HG02759 (cell line): ENCODE results near the gene DGAT2L6.
A peak's percentile ranks its signal among the peaks of the same experiment; 100 is the strongest.

Experiments
- ATAC-seq: cut with Tn5 transposase; IDR thresholded peaks from one replicate; pipeline ENCODE4 v1.9.1; 2021; ENCODE audit warnings: mild to moderate bottlenecking, moderate library complexity; ENCODE audit not compliant: unreplicated experiment

Gene DGAT2L6, protein sequence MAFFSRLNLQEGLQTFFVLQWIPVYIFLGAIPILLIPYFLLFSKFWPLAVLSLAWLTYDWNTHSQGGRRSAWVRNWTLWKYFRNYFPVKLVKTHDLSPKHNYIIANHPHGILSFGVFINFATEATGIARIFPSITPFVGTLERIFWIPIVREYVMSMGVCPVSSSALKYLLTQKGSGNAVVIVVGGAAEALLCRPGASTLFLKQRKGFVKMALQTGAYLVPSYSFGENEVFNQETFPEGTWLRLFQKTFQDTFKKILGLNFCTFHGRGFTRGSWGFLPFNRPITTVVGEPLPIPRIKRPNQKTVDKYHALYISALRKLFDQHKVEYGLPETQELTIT

GRCh38 chrX:70176938-70177533 is at the start of gene DGAT2L6:
Gene DGAT2L6 (plus strand): TSS chrX:70177483. CDS start chrX:70177583, 100 bp downstream.
- peak; percentile 69 for ATAC-seq

GRCh38 chrX:70128071-70128470 is 49.2 kb upstream of the DGAT2L6 start:
- no peak for ATAC-seq

GRCh38 chrX:70129816-70130215 is 47.5 kb upstream of the DGAT2L6 start:
- no peak for ATAC-seq

DNA sequence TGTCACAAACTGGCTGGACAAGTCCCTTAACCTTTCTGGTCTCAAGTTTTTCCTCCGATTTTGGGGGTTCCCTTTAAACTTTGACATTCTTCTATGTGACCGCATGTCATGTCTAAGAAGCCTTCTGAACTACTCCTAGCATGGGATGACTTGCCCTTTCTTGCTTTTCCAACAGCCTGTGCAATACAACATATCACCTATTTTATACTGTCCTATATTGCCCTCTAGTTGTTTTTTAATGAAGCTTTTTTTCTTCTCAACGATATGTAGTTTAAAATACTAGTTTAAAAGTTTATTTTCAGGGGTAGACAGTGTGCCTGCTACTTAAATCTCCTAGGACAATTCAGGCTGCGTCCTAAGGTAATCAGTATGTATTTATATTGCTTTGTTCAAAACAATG is 45.1 kb upstream of the DGAT2L6 start:
- no peak for ATAC-seq

GRCh38 chrX:70132877-70133302 is 44.4 kb upstream of the DGAT2L6 start:
- ATAC-seq: peak; percentile 31

GRCh38 chrX:70133303-70134115 is 43.8 kb upstream of the DGAT2L6 start, which contains the start of gene IGBP1:
Gene IGBP1 (plus strand): TSS chrX:70133447. CDS start chrX:70133948, 501 bp downstream.
- peak; percentile 89 for ATAC-seq

DNA sequence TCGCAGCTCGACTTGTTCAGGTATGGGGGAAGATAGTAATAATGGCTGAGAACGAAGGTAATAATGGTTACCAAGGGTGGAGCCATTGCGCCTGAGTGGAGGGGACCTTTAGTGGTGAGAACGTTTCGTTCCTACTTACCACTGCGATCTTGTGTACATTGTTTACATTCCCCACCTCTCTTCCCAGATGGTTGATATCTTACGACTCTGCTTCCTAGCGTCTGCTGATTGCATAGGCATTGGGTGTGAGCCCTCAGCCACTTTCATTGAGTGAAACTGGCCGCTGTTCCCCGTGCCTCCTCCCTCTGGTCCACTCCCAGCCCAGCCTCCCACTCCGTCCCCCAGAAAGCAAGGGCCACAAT is 43.2 kb upstream of the DGAT2L6 start:
- peak; percentile 15 for ATAC-seq

DNA sequence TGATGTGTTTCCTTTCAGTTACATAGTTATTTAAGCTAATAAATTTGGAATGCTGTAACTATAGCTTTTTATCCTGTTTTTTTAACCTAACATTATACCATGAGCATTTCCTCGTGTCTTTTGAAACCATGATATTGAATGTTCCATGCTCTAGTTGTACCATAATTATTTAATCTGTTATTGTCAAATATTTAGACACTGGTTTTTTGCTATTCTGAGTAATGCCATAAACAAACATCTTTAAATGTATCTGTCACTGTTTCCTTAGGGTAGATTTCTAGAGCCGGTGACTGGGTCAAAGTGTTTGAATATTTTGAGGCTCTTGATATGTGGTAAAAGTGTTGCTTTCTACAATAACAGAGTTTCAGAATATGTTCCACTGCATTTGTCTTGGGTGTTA is 38.7 kb upstream of the DGAT2L6 start:
- ATAC-seq: no peak

- ATAC-seq: no peak
Observed at GRCh38 chrX:70139736-70140135, 37.5 kb upstream of the DGAT2L6 start.

DNA sequence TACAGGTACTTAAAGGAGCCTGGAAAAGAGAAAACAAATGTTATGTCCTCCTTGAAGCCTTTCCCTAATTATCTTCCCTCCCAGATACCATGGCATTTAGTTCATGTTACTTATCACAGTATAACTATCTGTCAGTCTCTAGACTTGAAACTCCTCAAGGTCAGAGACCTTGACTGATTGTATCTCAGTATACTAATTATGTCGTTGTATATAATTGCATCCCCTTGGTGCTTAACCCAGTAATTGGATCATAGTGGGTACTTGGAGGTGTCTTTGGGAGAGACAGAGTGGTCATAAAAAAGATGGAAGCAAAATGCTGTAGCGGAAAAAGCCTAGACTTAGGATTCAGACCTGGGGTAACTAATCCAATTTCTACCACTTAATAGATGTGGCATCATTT is 35.9 kb upstream of the DGAT2L6 start:
- ATAC-seq: no peak

DNA sequence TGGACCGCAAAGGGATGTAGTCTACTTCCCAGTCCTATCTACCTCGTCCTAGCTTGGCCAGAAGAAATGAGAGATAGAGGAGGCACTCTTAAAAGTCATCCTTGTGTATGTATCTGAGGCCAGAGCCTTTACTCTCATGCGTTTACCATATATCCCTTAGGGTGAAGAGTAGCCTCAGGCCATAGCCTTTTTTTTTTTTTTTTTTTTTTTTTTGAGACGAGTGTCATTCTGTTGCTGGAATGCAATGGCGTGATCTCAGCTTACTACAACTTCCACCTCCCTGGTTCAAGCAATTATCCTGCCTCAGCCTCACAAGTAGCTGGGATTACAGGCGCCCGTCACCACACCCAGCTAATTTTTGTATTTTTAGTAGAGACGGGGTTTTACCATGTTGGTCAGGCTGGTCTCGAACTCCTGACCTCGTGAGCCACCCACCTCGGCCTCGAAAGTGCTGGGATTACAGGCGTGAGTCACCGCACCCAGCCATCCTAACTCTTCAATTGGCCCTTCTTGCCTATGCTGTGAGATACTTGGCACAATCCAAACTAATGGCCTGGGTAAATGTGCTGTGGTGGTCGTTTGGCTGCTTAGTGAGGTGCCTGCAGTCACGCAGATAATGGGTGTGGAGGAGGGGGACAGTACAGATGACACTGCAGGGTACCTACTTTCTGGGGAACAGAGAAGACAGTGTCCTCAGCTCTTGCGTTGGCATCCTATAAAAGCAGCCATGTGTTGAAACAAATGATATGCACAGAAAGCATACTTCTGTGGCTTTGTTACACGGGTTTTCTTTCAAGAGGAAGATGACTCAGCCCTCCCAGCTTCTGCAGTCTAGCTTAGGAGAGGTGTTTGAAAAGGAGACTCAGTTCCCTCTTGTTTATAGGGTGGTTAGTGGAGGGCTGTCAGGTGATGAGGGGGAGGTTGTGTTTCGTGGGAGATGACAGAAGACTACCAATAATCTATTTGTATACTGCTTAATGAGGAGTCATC is 10.4 kb upstream of the DGAT2L6 start:
- no peak for ATAC-seq

DNA sequence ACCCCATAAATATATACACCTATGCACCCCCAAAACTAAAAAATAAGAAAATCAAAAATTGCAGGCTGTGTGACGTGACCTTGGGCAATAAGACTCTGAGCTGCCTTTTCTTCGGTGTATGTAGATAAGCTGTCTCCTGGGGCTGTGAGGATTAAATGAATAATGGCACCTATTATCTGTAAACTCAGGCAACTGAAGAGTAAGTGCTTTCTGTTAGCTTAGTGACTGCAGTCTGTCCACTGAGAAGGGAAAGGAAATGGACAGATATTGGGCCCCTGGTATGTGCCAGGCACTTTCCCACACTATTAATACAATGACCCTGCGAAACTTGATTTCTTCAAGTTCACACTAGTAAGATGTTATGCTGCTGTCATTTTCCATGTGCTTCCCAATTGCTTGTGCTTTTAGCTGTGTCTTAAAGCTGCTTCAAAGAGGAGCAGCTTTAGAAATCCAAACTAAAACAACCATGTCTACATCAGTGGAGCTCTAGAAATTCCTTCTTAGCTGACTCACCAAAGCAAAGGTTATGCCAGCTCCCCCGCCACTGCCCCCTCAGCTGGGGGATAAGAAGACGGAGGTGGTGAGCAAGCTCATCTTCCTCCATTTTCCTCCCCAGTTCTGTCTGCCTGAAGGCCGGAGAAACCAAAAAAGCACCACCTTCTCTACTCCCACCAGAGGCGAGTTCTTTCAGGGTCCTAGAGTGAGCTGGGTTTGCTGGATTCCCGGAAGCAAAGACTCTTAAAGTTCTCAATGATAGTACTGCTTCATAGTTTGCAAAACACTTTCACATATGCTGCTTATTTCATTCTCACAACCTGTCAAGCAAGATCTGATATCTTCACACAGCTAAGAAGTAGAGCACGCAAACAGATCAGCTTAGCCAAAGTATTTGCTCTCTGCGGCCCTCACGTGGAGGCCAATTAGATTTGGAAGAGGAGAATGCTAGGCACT is 8.8 kb upstream of the DGAT2L6 start:
- ATAC-seq: no peak

DNA sequence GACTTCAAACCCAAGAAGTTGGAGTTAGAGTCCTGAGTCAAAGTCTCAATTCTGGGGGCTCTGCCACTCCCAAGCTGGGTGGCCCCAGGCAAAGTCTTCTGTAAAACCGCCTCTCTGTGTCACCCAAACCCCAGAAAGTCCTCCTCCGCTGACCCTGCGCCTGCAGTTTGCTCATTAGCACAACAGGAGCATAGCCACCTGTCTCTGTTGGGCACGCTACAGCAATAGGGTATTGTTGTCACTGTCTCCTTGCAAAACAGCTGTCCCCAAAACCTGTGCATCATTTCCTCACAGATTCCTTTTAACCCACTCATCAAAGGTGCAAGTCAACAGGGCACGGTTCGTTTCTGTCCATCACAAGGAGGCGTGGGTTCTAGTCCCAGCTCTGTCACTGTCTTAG is 8.0 kb upstream of the DGAT2L6 start:
- no peak for ATAC-seq

- ATAC-seq: no peak
Observed at GRCh38 chrX:70171624-70172023, 5.7 kb upstream of the DGAT2L6 start.

- no peak for ATAC-seq
Observed at GRCh38 chrX:70172221-70172620, 5.1 kb upstream of the DGAT2L6 start.

DNA sequence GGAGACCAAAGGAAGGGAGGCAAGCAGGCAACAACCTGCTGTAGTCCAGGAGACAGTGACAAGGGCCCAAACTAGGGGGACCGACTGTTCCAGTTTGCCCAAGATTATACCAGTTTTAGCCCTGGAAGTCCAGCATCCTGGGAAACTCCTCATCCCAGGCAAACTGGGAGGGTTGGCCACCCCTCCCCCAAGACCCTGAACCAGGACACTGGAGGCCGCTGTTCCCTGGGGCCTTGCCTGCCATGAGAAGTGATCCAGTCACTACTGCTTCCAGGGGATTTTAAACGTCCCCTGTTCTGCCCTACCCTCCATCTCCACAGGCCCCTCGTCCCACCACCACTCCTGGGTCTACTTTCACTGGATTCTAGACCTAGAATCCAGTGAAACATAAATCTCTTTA is 4.3 kb upstream of the DGAT2L6 start:
- ATAC-seq: no peak

- no peak for ATAC-seq
Observed at GRCh38 chrX:70174754-70175153, 2.5 kb upstream of the DGAT2L6 start.

DNA sequence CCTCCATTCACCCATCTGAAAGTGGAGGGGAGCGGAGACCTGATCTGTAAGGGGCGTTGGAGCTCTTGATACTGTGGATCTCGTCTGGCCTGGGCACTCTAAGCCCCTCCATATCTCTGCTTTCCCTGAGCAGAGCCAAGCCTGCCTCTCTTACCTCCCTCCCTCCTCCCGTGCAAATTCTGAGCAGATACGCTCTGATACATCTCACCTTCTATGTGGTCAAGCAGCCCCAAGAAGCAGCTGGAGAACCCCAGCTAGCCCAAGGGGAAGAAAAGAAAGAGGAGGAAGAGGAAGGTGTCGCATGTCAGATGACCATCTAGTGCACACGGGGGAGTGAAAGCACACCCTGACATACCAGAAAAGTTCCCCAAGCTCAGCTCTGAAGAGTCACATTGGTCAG is 1.9 kb upstream of the DGAT2L6 start:
- no peak for ATAC-seq

- no peak for ATAC-seq
Observed at GRCh38 chrX:70183091-70183490, 5.8 kb downstream of the DGAT2L6 start.
